HG03575 (cell line): ENCODE data around the gene XIST.
"Not testable (repeated sequence)": the region's sequence is repeated elsewhere in the genome, so short reads cannot be mapped to it uniquely, and the experiment has no call there.

Experiments used
- ATAC-seq: cut with Tn5 transposase; IDR thresholded peaks from one replicate; pipeline ENCODE4 v1.9.1; 2021; ENCODE audit not compliant: unreplicated experiment, insufficient number of reproducible peaks, low FRiP score; ENCODE audit errors: extremely low read depth

Gene XIST

GRCh38 chrX:73818200-73819116 is 34.1 kb downstream of the XIST start:
- no peak for ATAC-seq

- no peak for ATAC-seq
Observed at GRCh38 chrX:73817393-73818199, 34.9 kb downstream of the XIST start.

- no peak for ATAC-seq
Observed at GRCh38 chrX:73812256-73812655, 40.3 kb downstream of the XIST start.

GRCh38 chrX:73804109-73804508 is 48.4 kb downstream of the XIST start:
- not testable (repeated sequence) for ATAC-seq

GRCh38 chrX:73799888-73800287 is 52.6 kb downstream of the XIST start:
- no peak for ATAC-seq

- ATAC-seq = not testable (repeated sequence)
Observed at GRCh38 chrX:73792511-73792910, 60.0 kb downstream of the XIST start.

- no peak for ATAC-seq
Observed at GRCh38 chrX:73785493-73785892, 67.0 kb downstream of the XIST start.
